HG03103 (cell line): Measurements from ENCODE around the gene RAB40B.

ENCODE experiments used
- ATAC-seq: cut with Tn5 transposase; IDR thresholded peaks from one replicate; pipeline ENCODE4 v1.9.1; 2021; ENCODE audit warnings: low read depth; ENCODE audit not compliant: unreplicated experiment

The RAB40B gene

GRCh38 chr17:82627405-82627804, 71.1 kb downstream of the RAB40B start:
- ATAC-seq = no peak

GRCh38 chr17:82623707-82624106, 74.8 kb downstream of the RAB40B start:
- ATAC-seq = no peak

- ATAC-seq = no peak
These were observed 78.9 kb downstream of the RAB40B start for GRCh38 chr17:82619641-82620040.

- ATAC-seq = no peak
These were observed 79.3 kb downstream of the RAB40B start for GRCh38 chr17:82619211-82619610.

DNA sequence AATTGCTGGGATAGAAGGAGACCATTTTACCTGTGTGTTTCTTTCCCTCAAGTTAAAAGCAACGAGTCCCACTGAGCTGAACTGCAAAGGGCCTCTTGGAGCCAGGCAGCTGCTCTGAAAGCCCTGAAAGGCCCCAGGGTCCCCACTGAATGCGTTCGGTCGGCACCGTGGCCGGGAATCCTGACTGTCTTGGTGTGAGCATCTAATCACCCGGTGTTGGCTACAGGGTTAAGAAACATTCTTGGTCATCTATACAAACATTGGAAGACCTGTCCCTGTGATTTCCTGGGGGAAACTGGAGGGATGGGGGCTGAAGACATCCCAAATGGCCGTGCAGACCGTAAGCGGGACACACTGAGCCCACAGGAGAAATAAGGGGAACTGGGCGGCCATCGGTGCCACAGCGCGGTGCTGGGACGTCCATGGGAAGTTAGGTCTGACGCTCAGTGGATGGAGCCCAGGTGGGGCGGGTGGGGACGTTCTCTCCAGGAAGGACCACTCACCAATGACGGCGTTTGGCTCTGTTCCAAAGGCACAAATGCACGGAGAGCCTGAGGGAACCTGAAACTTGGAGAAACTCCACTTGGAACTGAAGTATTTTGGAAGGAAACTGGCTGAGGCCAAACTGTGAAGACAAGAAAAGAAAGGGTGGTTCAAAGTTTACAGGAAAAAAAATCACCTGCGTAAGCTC, 82.3 kb downstream of the RAB40B start:
- ATAC-seq = no peak

- no peak for ATAC-seq
These were observed 83.1 kb downstream of the RAB40B start for GRCh38 chr17:82615084-82616020.

DNA sequence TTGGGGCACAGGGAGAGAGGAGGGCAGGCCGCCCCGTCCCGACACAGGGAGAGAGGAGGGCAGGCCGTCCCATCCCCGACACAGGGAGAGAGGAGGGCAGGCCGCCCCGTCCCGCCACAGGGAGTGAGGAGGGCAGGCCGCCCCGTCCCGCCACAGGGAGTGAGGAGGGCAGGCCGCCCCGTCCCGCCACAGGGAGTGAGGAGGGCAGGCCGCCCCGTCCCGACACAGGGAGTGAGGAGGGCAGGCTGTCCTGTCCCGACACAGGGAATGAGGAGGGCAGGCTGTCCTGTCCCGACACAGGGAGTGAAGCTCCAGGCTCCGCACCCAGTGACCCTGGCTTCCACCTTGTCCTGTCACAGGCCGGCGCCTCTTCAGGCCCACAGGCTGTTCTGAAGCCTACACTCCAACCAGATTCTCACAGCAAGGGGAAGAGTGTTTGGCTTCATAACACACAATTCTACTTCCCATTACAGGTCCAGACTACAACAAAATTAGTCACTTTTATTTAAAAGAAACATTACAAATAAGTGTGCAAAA, 84.3 kb downstream of the RAB40B start:
- no peak for ATAC-seq

GRCh38 chr17:82613283-82614094, 85.0 kb downstream of the RAB40B start:
- ATAC-seq = no peak

GRCh38 chr17:82611140-82612058, 87.1 kb downstream of the RAB40B start:
- no peak for ATAC-seq

DNA sequence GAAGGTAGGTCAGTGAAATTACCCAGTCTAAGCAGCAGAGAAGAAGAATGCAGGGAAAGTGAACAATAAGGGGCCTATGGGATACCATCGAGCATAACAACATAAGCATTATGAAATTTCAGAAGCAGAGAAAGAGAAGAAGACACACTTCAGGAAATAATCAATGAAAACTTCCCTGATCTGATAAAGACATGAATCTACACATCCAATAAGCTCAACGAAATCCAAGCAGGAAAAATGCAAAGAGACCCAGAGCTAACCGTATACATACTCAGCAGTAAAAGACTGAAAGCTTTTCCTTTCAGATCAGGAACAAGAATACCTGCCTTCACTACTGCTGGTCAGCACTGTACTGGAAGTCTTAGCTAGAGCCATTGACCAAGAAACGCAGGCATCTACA, 88.8 kb downstream of the RAB40B start:
- ATAC-seq = no peak

DNA sequence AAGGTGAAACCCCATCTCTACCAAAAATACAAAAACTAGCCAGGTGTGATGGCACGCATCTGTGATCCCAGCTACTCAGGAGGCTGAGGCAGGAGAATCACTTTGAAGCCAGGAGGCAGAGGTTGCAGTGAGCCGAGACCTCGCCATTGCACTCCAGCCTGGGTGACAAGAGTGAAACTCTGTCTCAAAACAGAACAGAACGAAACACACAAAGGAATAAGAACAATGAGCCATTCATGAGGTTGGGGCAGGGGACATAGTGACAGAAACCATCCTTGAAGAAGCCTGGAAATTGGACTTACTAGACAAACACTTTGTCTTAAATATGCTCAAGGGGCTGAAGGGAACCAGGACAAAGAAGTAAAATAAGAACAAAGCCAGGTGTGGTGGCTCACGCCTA, 89.7 kb downstream of the RAB40B start:
- ATAC-seq = no peak

GRCh38 chr17:82605939-82606600, 92.4 kb downstream of the RAB40B start:
- no peak for ATAC-seq
